Uterus (tissue), 4 donors: ENCODE results near the gene CIPC. TPM values are rescaled to one million over a fixed set of nuclear protein-coding genes. Genes with fewer than 3 reads are reported as not detected.
A peak's percentile ranks its signal among the peaks of the same experiment; 100 is the strongest.

Experiments
- DNase-seq, 2 donors: peaks; one replicate each; pipeline ENCODE4 v3.0.0-alpha.2; 2019 to 2020
- H3K27ac ChIP-seq, 2 donors: fragments of 200-600 bp; sonication (generic); 1 replicate in 1 of 2; 2 replicates in 1 of 2; pipeline ENCODE4 v1.5.1; 2016 to 2018
- H3K27me3 ChIP-seq, 2 donors: fragments of 200-600 bp; sonication (generic); one replicate each; pipeline ENCODE4 v1.5.1; 2018 to 2019; ENCODE audit warnings: control low read depth in 1 of 2
- H3K36me3 ChIP-seq, 2 donors: fragments of 200-600 bp; sonication (generic); one replicate each; pipeline ENCODE4 v1.5.1; 2019; ENCODE audit warnings: control low read depth in 1 of 2
- H3K4me1 ChIP-seq, 2 donors: fragments of 200-600 bp; sonication (generic); one replicate each; pipeline ENCODE4 v1.5.1; 2018 to 2019; ENCODE audit warnings: control low read depth in 1 of 2
- H3K4me3 ChIP-seq, 2 donors: fragments of 200-600 bp; sonication (generic); 1 replicate in 1 of 2; 2 replicates in 1 of 2; pipeline ENCODE4 v1.5.1; 2018 to 2019; ENCODE audit warnings: mild to moderate bottlenecking in 1 of 2
- H3K9me3 ChIP-seq, 2 donors: fragments of 200-600 bp; sonication (generic); one replicate each; pipeline ENCODE4 v1.5.1; 2019; ENCODE audit warnings: control low read depth in 1 of 2
- POLR2A ChIP-seq, 2 donors: fragments of 450-650 bp; IDR thresholded peaks; one replicate each; pipeline ENCODE4 v1.6.1; 2016; ENCODE audit warnings: antibody characterized with exemption in 2 of 2, mild to moderate bottlenecking in 1 of 2, moderate library complexity in 1 of 2
- intact Hi-C: fragments of 100-400 bp; cut with DNase I; formaldehyde crosslinking; loops from one replicate; pipeline ENCODE4 v1.15.1; 2023; ENCODE audit warnings: low total_unique reads
- total RNA-seq, 4 donors: library from RNA; depleted of rRNA in 3 of 4; stranded (reverse); fragments of >200 nt in 3 of 4; gene quantifications; one replicate each; pipeline versions ENCODE4 v1.1.0 to v1.2.4, GENCODE V29; 2014 to 2023
- TF ChIP-seq, protein P1 (sequence below), 4 experiments: fragments of 200-600 bp in 2 of 4; fragments of 450-650 bp in 2 of 4; sonication (generic) in 2 of 4; IDR thresholded peaks; one replicate each; pipeline ENCODE4 v1.5.1; 2016 to 2019; ENCODE audit warnings: antibody characterized with exemption in 4 of 4, mild to moderate bottlenecking in 2 of 4, moderate library complexity in 1 of 4
- donor health status: DM: yes; HTN: yes; CAD: no.

The CIPC gene
- total RNA-seq, 4 donors from 2014 or later, result 8.2 to 71.8 (median 28.1) TPM

GRCh38 chr14:77097006-77097699 lies 905 bp upstream of the CIPC start:
- Histone ChIP-seq H3K27me3 (no peaks in the 10 kb centered on the region), H3K27ac (peak overlapping the region; percentile 94 to 98), H3K4me1 (peaks cover 9 to 10% of the 10 kb centered on the region in 2 donors), H3K9me3 (no peaks in the 10 kb centered on the region), H3K4me3 (peak overlapping the region; percentile 69 to 93), H3K36me3 (no peaks in the 10 kb centered on the region)
- intact Hi-C loops, result no loop called here
- no peak for DNase-seq
- TF ChIP-seq POLR2A (IDR thresholded peaks at IDR 0.05), result no peak
- TF ChIP-seq, protein P1, sequence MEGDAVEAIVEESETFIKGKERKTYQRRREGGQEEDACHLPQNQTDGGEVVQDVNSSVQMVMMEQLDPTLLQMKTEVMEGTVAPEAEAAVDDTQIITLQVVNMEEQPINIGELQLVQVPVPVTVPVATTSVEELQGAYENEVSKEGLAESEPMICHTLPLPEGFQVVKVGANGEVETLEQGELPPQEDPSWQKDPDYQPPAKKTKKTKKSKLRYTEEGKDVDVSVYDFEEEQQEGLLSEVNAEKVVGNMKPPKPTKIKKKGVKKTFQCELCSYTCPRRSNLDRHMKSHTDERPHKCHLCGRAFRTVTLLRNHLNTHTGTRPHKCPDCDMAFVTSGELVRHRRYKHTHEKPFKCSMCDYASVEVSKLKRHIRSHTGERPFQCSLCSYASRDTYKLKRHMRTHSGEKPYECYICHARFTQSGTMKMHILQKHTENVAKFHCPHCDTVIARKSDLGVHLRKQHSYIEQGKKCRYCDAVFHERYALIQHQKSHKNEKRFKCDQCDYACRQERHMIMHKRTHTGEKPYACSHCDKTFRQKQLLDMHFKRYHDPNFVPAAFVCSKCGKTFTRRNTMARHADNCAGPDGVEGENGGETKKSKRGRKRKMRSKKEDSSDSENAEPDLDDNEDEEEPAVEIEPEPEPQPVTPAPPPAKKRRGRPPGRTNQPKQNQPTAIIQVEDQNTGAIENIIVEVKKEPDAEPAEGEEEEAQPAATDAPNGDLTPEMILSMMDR (IDR thresholded peaks at IDR 0.05), result no peak

DNA sequence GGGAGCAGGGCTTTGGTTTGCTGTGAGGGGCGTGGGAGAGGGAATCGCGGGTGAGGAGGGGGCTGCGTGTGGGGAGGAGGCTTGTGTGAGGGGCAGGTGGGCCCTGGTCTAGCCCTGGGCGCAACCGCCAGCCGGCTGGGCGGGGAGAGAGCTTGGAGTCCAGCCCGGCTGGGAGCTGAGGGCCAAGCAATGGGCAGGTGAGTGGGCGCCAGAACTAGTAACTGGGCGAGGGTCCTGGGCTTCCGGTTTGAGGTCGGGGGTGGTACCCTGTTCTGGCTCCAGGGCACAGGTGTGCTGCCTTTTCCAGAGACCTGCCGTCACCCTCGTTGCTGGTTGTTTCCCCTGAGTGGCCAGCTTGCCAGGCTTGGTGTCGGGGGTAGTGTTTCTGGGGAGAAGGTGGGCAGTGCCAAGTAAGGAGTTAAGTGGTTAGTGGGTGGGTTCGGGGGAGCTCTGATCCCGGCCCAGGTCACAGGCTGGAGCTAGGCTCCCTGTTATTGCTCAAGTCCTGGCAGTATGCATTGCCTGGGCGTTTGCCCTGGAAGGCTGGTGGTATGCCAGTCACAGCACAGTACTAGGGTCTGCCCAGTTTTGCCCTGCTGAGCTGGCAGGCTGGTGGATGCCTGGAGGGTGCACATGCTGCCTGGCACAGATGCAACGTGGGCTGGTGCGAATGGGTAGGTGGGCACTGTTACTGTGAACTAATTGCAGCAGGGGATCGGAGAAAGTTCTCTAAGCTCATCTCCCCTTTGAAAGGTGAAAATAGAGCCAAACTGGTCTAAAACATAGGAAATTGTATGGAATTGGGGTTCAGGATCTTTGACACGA lies 683 bp downstream of the CIPC start:
- Histone ChIP-seq H3K9me3 (no peaks in the 10 kb centered on the region), H3K4me1 (peaks cover 9 to 10% of the 10 kb centered on the region in 2 donors), H3K27me3 (no peaks in the 10 kb centered on the region), H3K36me3 (no peaks in the 10 kb centered on the region), H3K4me3 (peak overlapping the region; percentile 77 to 93), H3K27ac (peak overlapping the region; percentile 96 to 98)
- DNase-seq, result peak; percentile 55 to 63
- intact Hi-C loops, result no loop called here
- TF ChIP-seq POLR2A (IDR thresholded peaks at IDR 0.05), result no peak
- TF ChIP-seq, protein P1 (IDR thresholded peaks at IDR 0.05), result no peak

- H3K4me3 ChIP-seq, result peak overlapping the region; percentile 77 to 93
- peak overlapping the region; percentile 96 to 98 for H3K27ac ChIP-seq
- H3K27me3 ChIP-seq, result no peaks in the 10 kb centered on the region
- intact Hi-C loops, result no loop called here
- TF ChIP-seq, protein P1 (IDR thresholded peaks at IDR 0.05), result no peak
- TF ChIP-seq POLR2A (IDR thresholded peaks at IDR 0.05), result no peak
- H3K4me1 ChIP-seq, result peaks cover 9 to 10% of the 10 kb centered on the region in 2 donors
- no peaks in the 10 kb centered on the region for H3K36me3 ChIP-seq
- no peaks in the 10 kb centered on the region for H3K9me3 ChIP-seq
- DNase-seq, result no peak
Observed at GRCh38 chr14:77099425-77100167, 1.5 kb downstream of the CIPC start.

GRCh38 chr14:77100961-77101360 lies 2.9 kb downstream of the CIPC start:
- peaks cover 9 to 10% of the 10 kb centered on the region in 2 donors for H3K4me1 ChIP-seq
- no peaks in the 10 kb centered on the region for H3K36me3 ChIP-seq
- no peaks in the 10 kb centered on the region for H3K9me3 ChIP-seq
- TF ChIP-seq, protein P1 (IDR thresholded peaks at IDR 0.05), result no peak
- no peak for TF ChIP-seq POLR2A (IDR thresholded peaks at IDR 0.05)
- H3K4me3 ChIP-seq, result no peak overlapping the region
- peak overlapping the region in 1 of 2 donors; percentile 96 for H3K27ac ChIP-seq
- no peak for DNase-seq
- no peaks in the 10 kb centered on the region for H3K27me3 ChIP-seq
- intact Hi-C loops, result no loop called here
